IMR-90 (cell line): Measurements from ENCODE around the gene DOCK4. TPM values are rescaled to one million over a fixed set of nuclear protein-coding genes. Genes with fewer than 3 reads are reported as not detected.

Source experiments
- ATAC-seq: fragments of 200-7000 bp; cut with Tn5 transposase; 2 replicates; pipeline ENCODE4 v1.9.1; 2020; ENCODE audit warnings: low read depth, mild to moderate bottlenecking, moderate library complexity
- BruUV-seq: library from RNA; stranded (reverse); fragments of 400-500 nt; replicated peaks from 2 replicates; lab custom pipeline; 2021; lab: Mats Ljungman, UMichigan
- CTCF ChIA-PET: fragments of 300-600 bp; formaldehyde crosslinking; extraction: SDS; loops from one replicate; lab custom pipeline; 2021; ENCODE audit warnings: antibody characterized with exemption; lab: Yijun Ruan, JAX
- POLR2A ChIA-PET: fragments of 300-600 bp; sonication (Branson Sonifier 250); formaldehyde crosslinking; loops from one replicate; lab custom pipeline; 2022; ENCODE audit warnings: antibody characterized with exemption; ENCODE audit not compliant: unreplicated experiment; lab: Charles Lee
- DNase-seq: peaks from one replicate; pipeline ENCODE4 v3.0.0; 2013
- H2AFZ ChIP-seq: replicated peaks from 2 replicates; pipeline ENCODE3; 2013; ENCODE audit warnings: low read length, mild to moderate bottlenecking; ENCODE audit not compliant: poor library complexity
- H2AK5ac ChIP-seq: 2 replicates; pipeline ENCODE4 v1.6.1; 2013; ENCODE audit warnings: low read depth, low read length, inconsistent platforms
- H2AK9ac ChIP-seq: replicated peaks from 2 replicates; pipeline ENCODE3; 2013; ENCODE audit warnings: mild to moderate bottlenecking, low read depth, low read length, moderate library complexity; ENCODE audit not compliant: poor library complexity
- H2BK120ac ChIP-seq: 2 replicates; pipeline ENCODE4 v1.6.1; 2013; ENCODE audit warnings: low read depth, low read length, inconsistent platforms
- H2BK15ac ChIP-seq: 3 replicates; pipeline ENCODE4 v1.6.1; 2013; ENCODE audit warnings: low read depth, low read length, inconsistent platforms
- H2BK20ac ChIP-seq: 2 replicates; pipeline ENCODE4 v1.6.1; 2013; ENCODE audit warnings: low read depth, mild to moderate bottlenecking, inconsistent platforms, low read length, moderate library complexity
- H2BK5ac ChIP-seq: 2 replicates; pipeline ENCODE4 v1.6.1; 2013; ENCODE audit warnings: mild to moderate bottlenecking, low read depth, low read length, inconsistent platforms; ENCODE audit not compliant: poor library complexity, severe bottlenecking
- H3K14ac ChIP-seq: replicated peaks from 2 replicates; pipeline ENCODE4 v1.6.1; 2013; ENCODE audit warnings: low read depth, low read length, inconsistent platforms
- H3K18ac ChIP-seq: 2 replicates; pipeline ENCODE4 v1.6.1; 2013; ENCODE audit warnings: low read depth, low read length, control low read depth
- H3K23ac ChIP-seq: 2 replicates; pipeline ENCODE4 v1.6.1; 2013; ENCODE audit warnings: low read depth, low read length, inconsistent platforms
- H3K27ac ChIP-seq: 2 replicates; pipeline ENCODE4 v1.5.1; 2013; ENCODE audit warnings: mild to moderate bottlenecking, control low read depth, low read length; ENCODE audit not compliant: insufficient read depth
- H3K27me3 ChIP-seq: 2 replicates; pipeline ENCODE4 v1.6.1; 2013; ENCODE audit warnings: low read length; ENCODE audit not compliant: control insufficient read depth, insufficient read depth
- H3K36me3 ChIP-seq: 2 replicates; pipeline ENCODE4 v1.6.1; 2013; ENCODE audit warnings: low read length, mixed read lengths; ENCODE audit not compliant: control insufficient read depth, insufficient read depth
- H3K4ac ChIP-seq: 2 replicates; pipeline ENCODE4 v1.6.1; 2013; ENCODE audit warnings: low read depth, low read length, inconsistent platforms
- H3K4me1 ChIP-seq: 2 replicates; pipeline ENCODE4 v1.6.1; 2013; ENCODE audit warnings: low read length, mixed read lengths; ENCODE audit not compliant: control insufficient read depth, insufficient read depth
- H3K4me2 ChIP-seq: 2 replicates; pipeline ENCODE4 v1.6.1; 2013; ENCODE audit warnings: low read depth, mild to moderate bottlenecking, control low read depth, low read length, moderate library complexity
- H3K4me3 ChIP-seq: 2 replicates; pipeline ENCODE4 v1.5.1; 2013; ENCODE audit warnings: low read depth, mild to moderate bottlenecking, control low read depth, low read length, moderate library complexity; ENCODE audit not compliant: insufficient read depth
- H3K56ac ChIP-seq: 2 replicates; pipeline ENCODE4 v1.6.1; 2013; ENCODE audit warnings: low read length, inconsistent platforms; ENCODE audit not compliant: insufficient read depth; ENCODE audit errors: extremely low read depth
- H3K79me1 ChIP-seq, 2 experiments: 2 replicates each; pipeline ENCODE4 v1.6.1; 2013; ENCODE audit warnings: low read length in 2 of 2, inconsistent platforms in 1 of 2, low read depth in 1 of 2
- H3K9ac ChIP-seq: 2 replicates; pipeline ENCODE4 v1.6.1; 2013; ENCODE audit warnings: low read depth, low read length, control low read depth
- H3K9me1 ChIP-seq: 2 replicates; pipeline ENCODE4 v1.6.1; 2013; ENCODE audit warnings: low read length, inconsistent platforms; ENCODE audit not compliant: insufficient read depth
- H3K9me3 ChIP-seq: 2 replicates; pipeline ENCODE4 v1.6.1; 2013; ENCODE audit warnings: low read length; ENCODE audit not compliant: control insufficient read depth, insufficient read depth
- H4K20me1 ChIP-seq: 2 replicates; pipeline ENCODE4 v1.6.1; 2013; ENCODE audit warnings: low read length, inconsistent platforms; ENCODE audit not compliant: insufficient read depth
- H4K5ac ChIP-seq: 2 replicates; pipeline ENCODE4 v1.6.1; 2013; ENCODE audit warnings: mild to moderate bottlenecking, low read depth, low read length, control low read depth
- H4K8ac ChIP-seq, 2 experiments: 2 replicates each; pipeline ENCODE4 v1.6.1; 2013; ENCODE audit warnings: low read depth in 2 of 2, low read length in 2 of 2, control low read depth in 1 of 2, inconsistent platforms in 1 of 2
- H4K91ac ChIP-seq: 2 replicates; pipeline ENCODE4 v1.6.1; 2013; ENCODE audit warnings: low read depth, low read length, inconsistent platforms; ENCODE audit not compliant: insufficient read depth
- BHLHE40 ChIP-seq: fragments of 150-350 bp; IDR thresholded peaks from 2 replicates; pipeline ENCODE4 v1.6.1; 2016; ENCODE audit warnings: mild to moderate bottlenecking, low read depth, low read length
- CEBPB ChIP-seq: IDR thresholded peaks from 2 replicates; pipeline ENCODE4 v1.6.1; 2012; ENCODE audit warnings: low read depth, low read length, improper control_type of control experiment
- CHD1 ChIP-seq: IDR thresholded peaks from 2 replicates; pipeline ENCODE4 v1.6.1; 2012; ENCODE audit warnings: low read depth, low read length, improper control_type of control experiment
- FOS ChIP-seq: fragments of 150-350 bp; IDR thresholded peaks from 2 replicates; pipeline ENCODE4 v1.6.1; 2016; ENCODE audit warnings: low read depth, low read length
- MAFK ChIP-seq: IDR thresholded peaks from 2 replicates; pipeline ENCODE4 v1.6.1; 2012; ENCODE audit warnings: low read depth, low read length, improper control_type of control experiment
- MAZ ChIP-seq: IDR thresholded peaks from 2 replicates; pipeline ENCODE4 v1.6.1; 2012; ENCODE audit warnings: low read depth, mild to moderate bottlenecking, low read length, improper control_type of control experiment, moderate library complexity, borderline replicate concordance
- MXI1 ChIP-seq: IDR thresholded peaks from 2 replicates; pipeline ENCODE4 v1.6.1; 2012; ENCODE audit warnings: low read depth, mild to moderate bottlenecking, low read length, moderate library complexity, borderline replicate concordance
- NFE2L2 ChIP-seq: fragments of 150-350 bp; IDR thresholded peaks from 2 replicates; pipeline ENCODE4 v1.6.1; 2016; ENCODE audit warnings: low read depth, mild to moderate bottlenecking, low read length
- POLR2A ChIP-seq: IDR thresholded peaks from 2 replicates; pipeline ENCODE4 v1.6.1; 2012; ENCODE audit warnings: mild to moderate bottlenecking, low read depth, low read length
- RAD21 ChIP-seq: IDR thresholded peaks from 2 replicates; pipeline ENCODE4 v1.6.1; 2012; ENCODE audit warnings: low read length, improper control_type of control experiment
- RCOR1 ChIP-seq: IDR thresholded peaks from 2 replicates; pipeline ENCODE4 v1.6.1; 2012; ENCODE audit warnings: mild to moderate bottlenecking, low read length, improper control_type of control experiment; ENCODE audit not compliant: insufficient replicate concordance
- RFX5 ChIP-seq: IDR thresholded peaks from 2 replicates; pipeline ENCODE4 v1.8.0; 2012; ENCODE audit warnings: low read depth, mild to moderate bottlenecking, low read length, moderate library complexity
- SMC3 ChIP-seq: fragments of 150-350 bp; IDR thresholded peaks from 2 replicates; pipeline ENCODE4 v1.6.1; 2016; ENCODE audit warnings: low read depth, mild to moderate bottlenecking, antibody characterized with exemption, low read length, moderate library complexity
- WGBS, 2 experiments: methylation state at CpG; one replicate each; pipeline versions ENCODE4 v1.1.5 to v1.1.7; 2013; ENCODE audit warnings: missing lambda C conversion rate in 2 of 2; ENCODE audit not compliant: insufficient read length in 1 of 2; ENCODE audit errors: extremely low coverage in 2 of 2; 5-methylcytosine and 5-hydroxymethylcytosine counted together
- dilution Hi-C: fragments of 300-500 bp; cut with HindIII; formaldehyde crosslinking; loops from one replicate; pipeline ENCODE4 v1.14.3; 2018; ENCODE audit warnings: low sequenced_read_pairs; ENCODE audit not compliant: unreplicated experiment
- in situ Hi-C: fragments of 300-500 bp; cut with MboI; formaldehyde crosslinking; loops from 3 replicates; pipeline ENCODE4 v1.14.3; 2019; ENCODE audit warnings: low sequenced_read_pairs, inconsistent platforms, mixed read lengths
- intact Hi-C: fragments of 100-400 bp; cut with micrococcal nuclease; formaldehyde crosslinking; loops from 2 replicates; pipeline ENCODE4 v1.10.0; 2022
- polyA plus RNA-seq, 3 experiments: library from polyadenylated mRNA; depleted of rRNA; stranded (reverse); fragments of >200 nt; gene quantifications; 2 replicates each; pipeline ENCODE4 v1.2.3, GENCODE V29; 2012; ENCODE audit warnings: low replicate concordance in 1 of 3
- total RNA-seq: library from RNA; depleted of rRNA; stranded (reverse); fragments of >200 nt; gene quantifications from 2 replicates; pipeline ENCODE4 v1.2.3, GENCODE V29; 2012
- TF ChIP-seq, protein P1 (sequence below): conservative IDR thresholded peaks from 2 replicates; pipeline ENCODE4 v1.5.1; 2012; ENCODE audit warnings: mild to moderate bottlenecking, low read depth, low read length, improper control_type of control experiment
- TF ChIP-seq, protein P2 (sequence below): fragments of 150-350 bp; IDR thresholded peaks from 2 replicates; pipeline ENCODE4 v1.6.1; 2016; ENCODE audit warnings: low read depth, mild to moderate bottlenecking, low read length, moderate library complexity, borderline replicate concordance
- TF ChIP-seq, protein P3 (sequence below): fragments of 150-350 bp; IDR thresholded peaks from 2 replicates; pipeline ENCODE4 v1.6.1; 2017; ENCODE audit warnings: mild to moderate bottlenecking, antibody characterized with exemption, low read length, low read depth

The DOCK4 gene
- total and polyA plus RNA-seq, 2 of the 4 experiments (the other 2 are of a cell fraction), result 4.4 to 12.2 TPM

DNA sequence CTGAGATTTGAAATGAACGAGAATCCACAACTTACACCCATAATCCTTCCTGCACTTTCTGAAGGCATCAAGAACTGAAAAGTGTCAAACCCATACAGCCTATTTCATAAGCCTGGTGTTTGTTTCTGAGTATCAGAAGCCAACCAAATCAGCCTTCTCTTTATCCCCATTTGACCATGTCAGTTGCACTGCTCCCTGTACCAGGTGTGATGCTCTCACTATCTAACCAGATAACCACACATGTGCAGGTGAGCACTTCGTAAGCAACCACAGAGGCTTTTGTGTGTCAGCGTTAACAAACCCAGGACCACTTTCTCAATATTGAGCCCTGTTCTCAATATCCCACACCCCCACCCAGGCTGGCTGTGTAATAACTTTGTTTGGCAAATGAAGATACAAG, 114.4 kb downstream of the DOCK4 start:
- dilution Hi-C loops (no loop called here), intact Hi-C loops (no loop called here), in situ Hi-C loops (no loop called here)
- Histone ChIP-seq H3K4ac (no peak overlapping the region), H2AFZ (no peak overlapping the region), H3K14ac (no peak overlapping the region), H3K4me2 (no peak overlapping the region), H3K4me3 (no peak overlapping the region), H3K4me1 (peaks cover 4% of the 10 kb centered on the region; the same call in 1 of the 2 replicates), H4K91ac (no peak overlapping the region), H3K18ac (no peak overlapping the region), H3K27ac (no peak overlapping the region), H2BK20ac (no peak overlapping the region), H2BK15ac (no peak overlapping the region), H3K9me1 (no peaks in the 10 kb centered on the region), H3K27me3 (no peaks in the 10 kb centered on the region), H2AK9ac (no peak overlapping the region), H2BK120ac (no peak overlapping the region), H3K9me3 (peaks cover 2% of the 10 kb centered on the region; the same call in 1 of the 2 replicates), H3K23ac (no peak overlapping the region), H4K20me1 (no peaks in the 10 kb centered on the region), H3K36me3 (no peaks in the 10 kb centered on the region), H4K8ac (no peak overlapping the region), H3K56ac (no peak overlapping the region), H2BK5ac (no peak overlapping the region), H2AK5ac (no peak overlapping the region), H3K79me1 (peaks cover 1 to 5% of the 10 kb centered on the region in 2 experiments; a peak in 2 of 4 replicates), H4K5ac (no peak overlapping the region), H3K9ac (no peak overlapping the region)
- TF ChIP-seq RCOR1 (no peak), MXI1 (no peak), FOS (no peak), SMC3 (no peak), POLR2A (no peak), MAFK (no peak), RAD21 (no peak), MAZ (no peak), CEBPB (no peak), RFX5 (no peak), NFE2L2 (no peak), BHLHE40 (no peak), CHD1 (no peak)
- TF ChIP-seq, protein P1, sequence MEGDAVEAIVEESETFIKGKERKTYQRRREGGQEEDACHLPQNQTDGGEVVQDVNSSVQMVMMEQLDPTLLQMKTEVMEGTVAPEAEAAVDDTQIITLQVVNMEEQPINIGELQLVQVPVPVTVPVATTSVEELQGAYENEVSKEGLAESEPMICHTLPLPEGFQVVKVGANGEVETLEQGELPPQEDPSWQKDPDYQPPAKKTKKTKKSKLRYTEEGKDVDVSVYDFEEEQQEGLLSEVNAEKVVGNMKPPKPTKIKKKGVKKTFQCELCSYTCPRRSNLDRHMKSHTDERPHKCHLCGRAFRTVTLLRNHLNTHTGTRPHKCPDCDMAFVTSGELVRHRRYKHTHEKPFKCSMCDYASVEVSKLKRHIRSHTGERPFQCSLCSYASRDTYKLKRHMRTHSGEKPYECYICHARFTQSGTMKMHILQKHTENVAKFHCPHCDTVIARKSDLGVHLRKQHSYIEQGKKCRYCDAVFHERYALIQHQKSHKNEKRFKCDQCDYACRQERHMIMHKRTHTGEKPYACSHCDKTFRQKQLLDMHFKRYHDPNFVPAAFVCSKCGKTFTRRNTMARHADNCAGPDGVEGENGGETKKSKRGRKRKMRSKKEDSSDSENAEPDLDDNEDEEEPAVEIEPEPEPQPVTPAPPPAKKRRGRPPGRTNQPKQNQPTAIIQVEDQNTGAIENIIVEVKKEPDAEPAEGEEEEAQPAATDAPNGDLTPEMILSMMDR, result no peak
- TF ChIP-seq, protein P2, sequence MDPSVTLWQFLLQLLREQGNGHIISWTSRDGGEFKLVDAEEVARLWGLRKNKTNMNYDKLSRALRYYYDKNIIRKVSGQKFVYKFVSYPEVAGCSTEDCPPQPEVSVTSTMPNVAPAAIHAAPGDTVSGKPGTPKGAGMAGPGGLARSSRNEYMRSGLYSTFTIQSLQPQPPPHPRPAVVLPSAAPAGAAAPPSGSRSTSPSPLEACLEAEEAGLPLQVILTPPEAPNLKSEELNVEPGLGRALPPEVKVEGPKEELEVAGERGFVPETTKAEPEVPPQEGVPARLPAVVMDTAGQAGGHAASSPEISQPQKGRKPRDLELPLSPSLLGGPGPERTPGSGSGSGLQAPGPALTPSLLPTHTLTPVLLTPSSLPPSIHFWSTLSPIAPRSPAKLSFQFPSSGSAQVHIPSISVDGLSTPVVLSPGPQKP, result no peak
- TF ChIP-seq, protein P3, sequence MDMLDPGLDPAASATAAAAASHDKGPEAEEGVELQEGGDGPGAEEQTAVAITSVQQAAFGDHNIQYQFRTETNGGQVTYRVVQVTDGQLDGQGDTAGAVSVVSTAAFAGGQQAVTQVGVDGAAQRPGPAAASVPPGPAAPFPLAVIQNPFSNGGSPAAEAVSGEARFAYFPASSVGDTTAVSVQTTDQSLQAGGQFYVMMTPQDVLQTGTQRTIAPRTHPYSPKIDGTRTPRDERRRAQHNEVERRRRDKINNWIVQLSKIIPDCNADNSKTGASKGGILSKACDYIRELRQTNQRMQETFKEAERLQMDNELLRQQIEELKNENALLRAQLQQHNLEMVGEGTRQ, result no peak
- no TSS peak for BruUV-seq
- WGBS, 2 experiments, result no CpG with 5 or more reads among the region's 3 CpGs
- no peak for DNase-seq
- ATAC-seq, result no peak
- ChIA-PET CTCF (no interaction called here), POLR2A (no interaction called here)
